HEK293 (cell line): Measurements from ENCODE around the gene KATNB1.

ENCODE experiments used
- CTCF ChIA-PET: fragments of 350-600 bp; formaldehyde crosslinking; extraction: SDS; loops from one replicate; lab custom pipeline; 2021; ENCODE audit warnings: antibody characterized with exemption; lab: Yijun Ruan, JAX
- POLR2A ChIA-PET: fragments of 300-600 bp; formaldehyde crosslinking; extraction: SDS; loops from one replicate; lab custom pipeline; 2020; ENCODE audit warnings: antibody characterized with exemption, inconsistent platforms; lab: Yijun Ruan, JAX
- H3K27ac ChIP-seq: fragments of 200-500 bp; sonication (Bioruptor generic); 2 replicates; pipeline ENCODE4 v1.5.1; 2014; ENCODE audit warnings: low read depth, low read length, control low read depth, inconsistent platforms; ENCODE audit errors: extremely low read depth
- H3K36me3 ChIP-seq, 2 experiments: fragments of 200-500 bp in 1 of 2; sonication (Bioruptor generic) in 1 of 2; 1 replicate in 1 of 2; 2 replicates in 1 of 2; pipeline ENCODE4 v1.5.1; 2014 to 2017; ENCODE audit warnings: inconsistent platforms in 2 of 2, low read length in 2 of 2; ENCODE audit not compliant: control insufficient read depth in 2 of 2, insufficient read depth in 1 of 2
- H3K4me1 ChIP-seq: fragments of 200-500 bp; sonication (Bioruptor generic); 2 replicates; pipeline ENCODE4 v1.5.1; 2014; ENCODE audit warnings: mild to moderate bottlenecking, low read length, inconsistent platforms; ENCODE audit not compliant: control insufficient read depth, insufficient read depth
- H3K4me3 ChIP-seq: 2 replicates; pipeline ENCODE4 v1.5.1; 2011; ENCODE audit warnings: low read depth, mild to moderate bottlenecking, control low read depth, low read length, moderate library complexity
- H3K9me3 ChIP-seq: fragments of 200-500 bp; sonication (Bioruptor generic); 2 replicates; pipeline ENCODE4 v1.5.1; 2014; ENCODE audit warnings: low read depth, low read length, inconsistent platforms; ENCODE audit not compliant: control insufficient read depth, insufficient read depth
- EGR2 ChIP-seq: fragments of 450-650 bp; formaldehyde crosslinking; IDR thresholded peaks from 2 replicates; pipeline ENCODE4 v1.5.1; 2016; ENCODE audit warnings: low read depth, missing biosample characterization, missing genetic modification characterization
- GLIS1 ChIP-seq: fragments of 450-650 bp; formaldehyde crosslinking; IDR thresholded peaks from 2 replicates; pipeline ENCODE4 v1.5.1; 2016; ENCODE audit warnings: missing biosample characterization, missing genetic modification characterization
- MZF1 ChIP-seq: fragments of 450-650 bp; formaldehyde crosslinking; IDR thresholded peaks from 2 replicates; pipeline ENCODE4 v1.5.1; 2017; ENCODE audit warnings: missing biosample characterization, missing genetic modification characterization, borderline replicate concordance
- SCRT1 ChIP-seq: fragments of 450-650 bp; formaldehyde crosslinking; IDR thresholded peaks from 2 replicates; pipeline ENCODE4 v1.5.1; 2016; ENCODE audit warnings: missing biosample characterization, missing genetic modification characterization, borderline replicate concordance
- ZBTB1 ChIP-seq: fragments of 450-650 bp; formaldehyde crosslinking; IDR thresholded peaks from 2 replicates; pipeline ENCODE4 v1.5.1; 2016; ENCODE audit warnings: missing biosample characterization, missing genetic modification characterization
- ZBTB20 ChIP-seq: fragments of 450-650 bp; formaldehyde crosslinking; IDR thresholded peaks from 2 replicates; pipeline ENCODE4 v1.5.1; 2016; ENCODE audit warnings: missing biosample characterization, missing genetic modification characterization
- ZFHX2 ChIP-seq: fragments of 450-650 bp; formaldehyde crosslinking; conservative IDR thresholded peaks from 2 replicates; pipeline ENCODE4 v1.5.1; 2016; ENCODE audit warnings: missing biosample characterization, missing genetic modification characterization
- ZNF184 ChIP-seq: fragments of 450-650 bp; IDR thresholded peaks from 2 replicates; pipeline ENCODE4 v1.5.1; 2018; ENCODE audit warnings: missing biosample characterization, mild to moderate bottlenecking, missing genetic modification characterization
- ZNF274 ChIP-seq, 2 experiments: fragments of 200-500 bp in 1 of 2; fragments of 450-650 bp in 1 of 2; sonication (Bioruptor generic) in 1 of 2; formaldehyde crosslinking in 1 of 2; IDR thresholded peaks; 2 replicates each; pipeline versions ENCODE4 v1.5.1 to v1.6.1; 2014 to 2016; ENCODE audit warnings: borderline replicate concordance in 1 of 2, inconsistent platforms in 1 of 2, low read length in 1 of 2, missing biosample characterization in 1 of 2, missing genetic modification characterization in 1 of 2
- ZNF433 ChIP-seq: fragments of 450-650 bp; formaldehyde crosslinking; IDR thresholded peaks from 2 replicates; pipeline ENCODE4 v1.5.1; 2016; ENCODE audit warnings: missing biosample characterization, missing genetic modification characterization, low read depth
- ZNF473 ChIP-seq: fragments of 450-650 bp; formaldehyde crosslinking; IDR thresholded peaks from 2 replicates; pipeline ENCODE4 v1.5.1; 2017; ENCODE audit warnings: missing biosample characterization, missing genetic modification characterization
- ZNF76 ChIP-seq: fragments of 450-650 bp; formaldehyde crosslinking; IDR thresholded peaks from 2 replicates; pipeline ENCODE4; 2016; ENCODE audit warnings: low read depth, missing biosample characterization, missing genetic modification characterization, borderline replicate concordance
- ZNF843 ChIP-seq: fragments of 450-650 bp; formaldehyde crosslinking; IDR thresholded peaks from 2 replicates; pipeline ENCODE4 v1.5.1; 2016; ENCODE audit warnings: missing biosample characterization, missing genetic modification characterization
- TF ChIP-seq, protein P1 (sequence below): fragments of 450-650 bp; formaldehyde crosslinking; optimal IDR thresholded peaks from 2 replicates; pipeline ENCODE3; 2016; ENCODE audit warnings: missing biosample characterization, mild to moderate bottlenecking, missing genetic modification characterization
- TF ChIP-seq, protein P2 (sequence below): fragments of 450-650 bp; formaldehyde crosslinking; IDR thresholded peaks from 2 replicates; pipeline ENCODE4 v1.5.1; 2016; ENCODE audit warnings: missing biosample characterization, missing genetic modification characterization
- TF ChIP-seq, protein P3 (sequence below): fragments of 450-650 bp; formaldehyde crosslinking; IDR thresholded peaks from 2 replicates; pipeline ENCODE4 v1.5.1; 2017; ENCODE audit warnings: missing biosample characterization, missing genetic modification characterization
- TF ChIP-seq, protein P4 (sequence below): fragments of 450-650 bp; formaldehyde crosslinking; IDR thresholded peaks from 2 replicates; pipeline ENCODE4 v1.5.1; 2016; ENCODE audit warnings: missing biosample characterization, missing genetic modification characterization
- TF ChIP-seq, protein P5 (sequence below): fragments of 450-650 bp; formaldehyde crosslinking; IDR thresholded peaks from 2 replicates; pipeline ENCODE4 v1.5.1; 2017; ENCODE audit warnings: missing biosample characterization, missing genetic modification characterization
- TF ChIP-seq, protein P6 (sequence below): fragments of 450-650 bp; formaldehyde crosslinking; IDR thresholded peaks from 2 replicates; pipeline ENCODE4 v1.5.1; 2016; ENCODE audit warnings: missing biosample characterization, missing genetic modification characterization

The KATNB1 gene, protein sequence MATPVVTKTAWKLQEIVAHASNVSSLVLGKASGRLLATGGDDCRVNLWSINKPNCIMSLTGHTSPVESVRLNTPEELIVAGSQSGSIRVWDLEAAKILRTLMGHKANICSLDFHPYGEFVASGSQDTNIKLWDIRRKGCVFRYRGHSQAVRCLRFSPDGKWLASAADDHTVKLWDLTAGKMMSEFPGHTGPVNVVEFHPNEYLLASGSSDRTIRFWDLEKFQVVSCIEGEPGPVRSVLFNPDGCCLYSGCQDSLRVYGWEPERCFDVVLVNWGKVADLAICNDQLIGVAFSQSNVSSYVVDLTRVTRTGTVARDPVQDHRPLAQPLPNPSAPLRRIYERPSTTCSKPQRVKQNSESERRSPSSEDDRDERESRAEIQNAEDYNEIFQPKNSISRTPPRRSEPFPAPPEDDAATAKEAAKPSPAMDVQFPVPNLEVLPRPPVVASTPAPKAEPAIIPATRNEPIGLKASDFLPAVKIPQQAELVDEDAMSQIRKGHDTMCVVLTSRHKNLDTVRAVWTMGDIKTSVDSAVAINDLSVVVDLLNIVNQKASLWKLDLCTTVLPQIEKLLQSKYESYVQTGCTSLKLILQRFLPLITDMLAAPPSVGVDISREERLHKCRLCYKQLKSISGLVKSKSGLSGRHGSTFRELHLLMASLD

DNA sequence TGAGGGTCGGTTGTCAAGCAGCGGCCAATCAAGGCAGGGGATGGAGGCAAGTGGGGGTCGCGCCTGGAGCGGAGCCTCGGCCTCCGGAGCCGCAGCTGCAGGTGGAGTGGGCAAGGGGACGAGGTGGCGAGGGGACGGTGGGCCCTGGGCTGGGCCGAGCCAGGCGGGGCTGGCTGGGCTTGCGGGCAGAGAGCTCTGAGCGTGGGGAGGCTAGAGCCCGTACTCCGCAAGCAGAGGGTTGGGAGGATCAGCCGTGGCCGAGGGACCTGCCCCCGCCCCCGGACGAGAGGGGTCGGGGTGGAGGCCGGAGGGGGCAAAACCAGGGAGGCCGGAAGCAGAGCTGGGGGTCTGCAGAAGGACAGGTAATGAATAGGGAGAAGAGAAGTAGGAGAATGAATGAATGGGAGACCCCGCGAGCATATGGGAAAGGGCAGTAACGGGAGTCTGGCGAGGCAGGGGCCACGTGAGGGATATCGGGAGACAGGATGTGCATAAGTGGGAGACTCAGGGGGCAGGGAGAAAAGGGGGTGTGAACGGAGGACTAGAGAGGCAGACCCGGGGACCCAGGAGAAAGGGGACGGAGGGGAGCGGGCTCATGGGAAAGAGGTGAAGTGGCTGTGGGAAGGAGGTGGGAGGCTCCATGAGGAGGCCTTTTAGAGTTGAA, at the start of gene KATNB1:
Gene KATNB1, plus strand, starts transcription at position 16 of the 664 bp plus-strand sequence. CDS start 1,474 bp downstream, outside the sequence.
- Histone ChIP-seq H3K9me3 (no peaks in the 10 kb centered on the region), H3K27ac (peak within 1 kb of the TSS; percentile 73), H3K36me3 (peaks cover 0 to 32% of the 10 kb centered on the region in 2 experiments; a peak in 1 of 3 replicates), H3K4me1 (peaks cover 6% of the 10 kb centered on the region; the same call in 1 of the 2 replicates), H3K4me3 (peak within 1 kb of the TSS; percentile 81)
- CTCF ChIA-PET: interaction anchor here (0.6 to 1.8 kb wide), 14 partner anchors 13 to 552 kb away, joined by 3 to 11 read pairs (median 4); partner anchors contain the start of gene CFAP20
- POLR2A ChIA-PET: interaction anchor here (0.6 to 2.7 kb wide), 14 partner anchors 11 to 393 kb away, joined by 3 to 8 read pairs (median 3); partner anchors contain the start of genes CFAP20 and USB1
- TF ChIP-seq ZNF184 (tag by site-specific recombination): no peak
- TF ChIP-seq ZFHX2 (tag by site-specific recombination): peak; percentile 74
- TF ChIP-seq ZNF433 (tag by site-specific recombination): no peak
- TF ChIP-seq, protein P1, sequence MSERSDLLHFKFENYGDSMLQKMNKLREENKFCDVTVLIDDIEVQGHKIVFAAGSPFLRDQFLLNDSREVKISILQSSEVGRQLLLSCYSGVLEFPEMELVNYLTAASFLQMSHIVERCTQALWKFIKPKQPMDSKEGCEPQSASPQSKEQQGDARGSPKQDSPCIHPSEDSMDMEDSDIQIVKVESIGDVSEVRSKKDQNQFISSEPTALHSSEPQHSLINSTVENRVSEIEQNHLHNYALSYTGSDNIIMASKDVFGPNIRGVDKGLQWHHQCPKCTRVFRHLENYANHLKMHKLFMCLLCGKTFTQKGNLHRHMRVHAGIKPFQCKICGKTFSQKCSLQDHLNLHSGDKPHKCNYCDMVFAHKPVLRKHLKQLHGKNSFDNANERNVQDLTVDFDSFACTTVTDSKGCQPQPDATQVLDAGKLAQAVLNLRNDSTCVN (tag by site-specific recombination): peak; percentile 36
- TF ChIP-seq ZBTB20: peak; percentile 24; the same call in 1 of the 2 replicates
- peak; percentile 55 for TF ChIP-seq GLIS1 (tag by site-specific recombination)
- peak; percentile 53 for TF ChIP-seq EGR2 (tag by site-specific recombination)
- 0 out of 2 replicates have a peak, but pooled peaks have one; percentile 27 for TF ChIP-seq SCRT1 (tag by site-specific recombination)
- TF ChIP-seq MZF1 (tag by site-specific recombination): 0 out of 2 replicates have a peak, but pooled peaks have one; percentile 3
- TF ChIP-seq, protein P2, sequence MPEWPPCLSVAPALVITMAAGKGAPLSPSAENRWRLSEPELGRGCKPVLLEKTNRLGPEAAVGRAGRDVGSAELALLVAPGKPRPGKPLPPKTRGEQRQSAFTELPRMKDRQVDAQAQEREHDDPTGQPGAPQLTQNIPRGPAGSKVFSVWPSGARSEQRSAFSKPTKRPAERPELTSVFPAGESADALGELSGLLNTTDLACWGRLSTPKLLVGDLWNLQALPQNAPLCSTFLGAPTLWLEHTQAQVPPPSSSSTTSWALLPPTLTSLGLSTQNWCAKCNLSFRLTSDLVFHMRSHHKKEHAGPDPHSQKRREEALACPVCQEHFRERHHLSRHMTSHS (tag by site-specific recombination): no peak
- TF ChIP-seq, protein P3, sequence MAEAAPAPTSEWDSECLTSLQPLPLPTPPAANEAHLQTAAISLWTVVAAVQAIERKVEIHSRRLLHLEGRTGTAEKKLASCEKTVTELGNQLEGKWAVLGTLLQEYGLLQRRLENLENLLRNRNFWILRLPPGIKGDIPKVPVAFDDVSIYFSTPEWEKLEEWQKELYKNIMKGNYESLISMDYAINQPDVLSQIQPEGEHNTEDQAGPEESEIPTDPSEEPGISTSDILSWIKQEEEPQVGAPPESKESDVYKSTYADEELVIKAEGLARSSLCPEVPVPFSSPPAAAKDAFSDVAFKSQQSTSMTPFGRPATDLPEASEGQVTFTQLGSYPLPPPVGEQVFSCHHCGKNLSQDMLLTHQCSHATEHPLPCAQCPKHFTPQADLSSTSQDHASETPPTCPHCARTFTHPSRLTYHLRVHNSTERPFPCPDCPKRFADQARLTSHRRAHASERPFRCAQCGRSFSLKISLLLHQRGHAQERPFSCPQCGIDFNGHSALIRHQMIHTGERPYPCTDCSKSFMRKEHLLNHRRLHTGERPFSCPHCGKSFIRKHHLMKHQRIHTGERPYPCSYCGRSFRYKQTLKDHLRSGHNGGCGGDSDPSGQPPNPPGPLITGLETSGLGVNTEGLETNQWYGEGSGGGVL: peak; percentile 61; the same call in 1 of the 2 replicates
- TF ChIP-seq ZNF473 (tag by site-specific recombination): no peak
- TF ChIP-seq ZBTB1 (tag by site-specific recombination): no peak
- TF ChIP-seq ZNF843: 0 out of 2 replicates have a peak, but pooled peaks have one; percentile 41
- TF ChIP-seq ZNF274 (IDR thresholded peaks at IDR 0.05; ENCODE audit: low read length): no peak
- peak; percentile 51; the same call in 1 of the 2 replicates for TF ChIP-seq ZNF274 (tag by site-specific recombination; IDR thresholded peaks at IDR 0.05; ENCODE audit: borderline replicate concordance)
- TF ChIP-seq ZNF76 (tag by site-specific recombination): peak; percentile 82
- TF ChIP-seq, protein P4, sequence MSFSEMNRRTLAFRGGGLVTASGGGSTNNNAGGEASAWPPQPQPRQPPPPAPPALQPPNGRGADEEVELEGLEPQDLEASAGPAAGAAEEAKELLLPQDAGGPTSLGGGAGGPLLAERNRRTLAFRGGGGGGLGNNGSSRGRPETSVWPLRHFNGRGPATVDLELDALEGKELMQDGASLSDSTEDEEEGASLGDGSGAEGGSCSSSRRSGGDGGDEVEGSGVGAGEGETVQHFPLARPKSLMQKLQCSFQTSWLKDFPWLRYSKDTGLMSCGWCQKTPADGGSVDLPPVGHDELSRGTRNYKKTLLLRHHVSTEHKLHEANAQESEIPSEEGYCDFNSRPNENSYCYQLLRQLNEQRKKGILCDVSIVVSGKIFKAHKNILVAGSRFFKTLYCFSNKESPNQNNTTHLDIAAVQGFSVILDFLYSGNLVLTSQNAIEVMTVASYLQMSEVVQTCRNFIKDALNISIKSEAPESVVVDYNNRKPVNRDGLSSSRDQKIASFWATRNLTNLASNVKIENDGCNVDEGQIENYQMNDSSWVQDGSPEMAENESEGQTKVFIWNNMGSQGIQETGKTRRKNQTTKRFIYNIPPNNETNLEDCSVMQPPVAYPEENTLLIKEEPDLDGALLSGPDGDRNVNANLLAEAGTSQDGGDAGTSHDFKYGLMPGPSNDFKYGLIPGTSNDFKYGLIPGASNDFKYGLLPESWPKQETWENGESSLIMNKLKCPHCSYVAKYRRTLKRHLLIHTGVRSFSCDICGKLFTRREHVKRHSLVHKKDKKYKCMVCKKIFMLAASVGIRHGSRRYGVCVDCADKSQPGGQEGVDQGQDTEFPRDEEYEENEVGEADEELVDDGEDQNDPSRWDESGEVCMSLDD (tag by site-specific recombination): 0 out of 2 replicates have a peak, but pooled peaks have one; percentile 45
- TF ChIP-seq, protein P5, sequence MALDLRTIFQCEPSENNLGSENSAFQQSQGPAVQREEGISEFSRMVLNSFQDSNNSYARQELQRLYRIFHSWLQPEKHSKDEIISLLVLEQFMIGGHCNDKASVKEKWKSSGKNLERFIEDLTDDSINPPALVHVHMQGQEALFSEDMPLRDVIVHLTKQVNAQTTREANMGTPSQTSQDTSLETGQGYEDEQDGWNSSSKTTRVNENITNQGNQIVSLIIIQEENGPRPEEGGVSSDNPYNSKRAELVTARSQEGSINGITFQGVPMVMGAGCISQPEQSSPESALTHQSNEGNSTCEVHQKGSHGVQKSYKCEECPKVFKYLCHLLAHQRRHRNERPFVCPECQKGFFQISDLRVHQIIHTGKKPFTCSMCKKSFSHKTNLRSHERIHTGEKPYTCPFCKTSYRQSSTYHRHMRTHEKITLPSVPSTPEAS (tag by site-specific recombination): 0 out of 2 replicates have a peak, but pooled peaks have one; percentile 30
- TF ChIP-seq, protein P6, sequence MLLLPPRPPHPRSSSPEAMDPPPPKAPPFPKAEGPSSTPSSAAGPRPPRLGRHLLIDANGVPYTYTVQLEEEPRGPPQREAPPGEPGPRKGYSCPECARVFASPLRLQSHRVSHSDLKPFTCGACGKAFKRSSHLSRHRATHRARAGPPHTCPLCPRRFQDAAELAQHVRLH (tag by site-specific recombination): peak; percentile 90
